Endothelial cell of umbilical vein (primary cell): ENCODE data around the gene EPN3. TPM values are rescaled to one million over a fixed set of nuclear protein-coding genes. Genes with fewer than 3 reads are reported as not detected.

Source experiments
- BruUV-seq: library from RNA; stranded (reverse); fragments of 400-500 nt; replicated peaks from 2 replicates; lab custom pipeline; 2021; lab: Mats Ljungman, UMichigan
- CTCF ChIA-PET: fragments of 300-600, 350-600 bp; sonication (Branson Sonifier 250); formaldehyde crosslinking; loops from one replicate; lab custom pipeline; 2021; ENCODE audit warnings: antibody characterized with exemption, inconsistent platforms; lab: Charles Lee
- POLR2A ChIA-PET: fragments of 300-600, 350-600 bp; sonication (Branson Sonifier 250); formaldehyde crosslinking; loops from one replicate; lab custom pipeline; 2021; ENCODE audit warnings: antibody characterized with exemption, inconsistent platforms; lab: Charles Lee
- DNase-seq: peaks from one replicate; pipeline ENCODE4 v3.0.0-alpha.2; 2011; ENCODE audit warnings: low read depth, low spot score
- FAIRE-seq: peaks from 2 replicates; lab custom pipeline; 2011; peaks lifted over from hg19 to GRCh38; lab: Jason Lieb, UNC
- H2AFZ ChIP-seq: 2 replicates; pipeline ENCODE4 v1.6.0; 2012; ENCODE audit warnings: low read depth, low read length, control low read depth, inconsistent platforms
- H3K27ac ChIP-seq: 2 replicates; pipeline ENCODE4 v1.5.1; 2011; ENCODE audit warnings: low read depth, mild to moderate bottlenecking, control low read depth, low read length, moderate library complexity; ENCODE audit not compliant: insufficient read depth
- H3K27me3 ChIP-seq, 2 experiments: 2 replicates each; pipeline versions ENCODE4 v1.6.0 to v1.6.1; 2011; ENCODE audit warnings: low read length in 2 of 2, mixed read lengths in 1 of 2; ENCODE audit not compliant: control insufficient read depth in 2 of 2, insufficient read depth in 2 of 2
- H3K36me3 ChIP-seq, 2 experiments: 2 replicates in 1 of 2; 3 replicates in 1 of 2; pipeline ENCODE4 v1.5.1; 2011; ENCODE audit warnings: low read length in 2 of 2, mild to moderate bottlenecking in 1 of 2, moderate library complexity in 1 of 2; ENCODE audit not compliant: control insufficient read depth in 2 of 2, insufficient read depth in 2 of 2; ENCODE audit errors: extremely low read depth in 1 of 2
- H3K4me1 ChIP-seq: 3 replicates; pipeline ENCODE4 v1.5.1; 2011; ENCODE audit warnings: mild to moderate bottlenecking, low read length; ENCODE audit not compliant: control insufficient read depth, insufficient read depth; ENCODE audit errors: extremely low read depth
- H3K4me2 ChIP-seq: 2 replicates; pipeline ENCODE4 v1.6.1; 2011; ENCODE audit warnings: low read length, control low read depth, mixed read lengths; ENCODE audit not compliant: insufficient read depth
- H3K4me3 ChIP-seq, 3 experiments: fragments of 200-600 bp in 1 of 3; sonication (generic), shearing (Covaris generic) in 1 of 3; replicated peaks in 1 of 3; 2 replicates each; pipeline ENCODE4 v1.5.1; 2011 to 2016; ENCODE audit warnings: control low read depth in 3 of 3, low read length in 3 of 3, mild to moderate bottlenecking in 2 of 3, inconsistent platforms in 1 of 3, low read depth in 1 of 3, moderate library complexity in 1 of 3; ENCODE audit not compliant: insufficient read depth in 1 of 3
- H3K79me2 ChIP-seq: 2 replicates; pipeline ENCODE4 v1.6.0; 2012; ENCODE audit warnings: low read length, inconsistent platforms; ENCODE audit not compliant: control insufficient read depth, insufficient read depth
- H3K9ac ChIP-seq: replicated peaks from 2 replicates; pipeline ENCODE3; 2011; ENCODE audit warnings: low read length, control low read depth; ENCODE audit not compliant: insufficient read depth; ENCODE audit errors: extremely low read depth
- H3K9me1 ChIP-seq: replicated peaks from 3 replicates; pipeline ENCODE4 v1.6.0; 2011; ENCODE audit warnings: mild to moderate bottlenecking, low read length; ENCODE audit not compliant: control insufficient read depth, insufficient read depth; ENCODE audit errors: extremely low read depth
- H3K9me3 ChIP-seq: replicated peaks from 2 replicates; pipeline ENCODE4 v1.5.1; 2012; ENCODE audit warnings: low read length, inconsistent platforms; ENCODE audit not compliant: control insufficient read depth, insufficient read depth
- H4K20me1 ChIP-seq: replicated peaks from 2 replicates; pipeline ENCODE3; 2011; ENCODE audit warnings: mild to moderate bottlenecking, low read length; ENCODE audit not compliant: control insufficient read depth, insufficient read depth; ENCODE audit errors: extremely low read depth
- EZH2 ChIP-seq: IDR thresholded peaks from 2 replicates; pipeline ENCODE4 v1.6.1; 2012; ENCODE audit warnings: borderline replicate concordance, low read depth, mild to moderate bottlenecking, moderate library complexity, low read length, inconsistent platforms; ENCODE audit not compliant: severe bottlenecking
- FOS ChIP-seq: IDR thresholded peaks from 2 replicates; pipeline ENCODE4 v1.6.1; 2011; ENCODE audit warnings: mild to moderate bottlenecking, low read length, moderate library complexity, borderline replicate concordance; ENCODE audit not compliant: insufficient read depth
- GATA2 ChIP-seq: IDR thresholded peaks from 2 replicates; pipeline ENCODE4 v1.7.0; 2011; ENCODE audit warnings: low read depth, mild to moderate bottlenecking, moderate library complexity, mixed read lengths, low read length; ENCODE audit not compliant: insufficient read length, insufficient read depth
- JUN ChIP-seq: IDR thresholded peaks from 2 replicates; pipeline ENCODE4 v1.6.1; 2011; ENCODE audit warnings: borderline replicate concordance, low read depth; ENCODE audit not compliant: insufficient read length, insufficient read depth
- MYC ChIP-seq: IDR thresholded peaks from one replicate; pipeline ENCODE4 v1.6.1; 2011; ENCODE audit warnings: mild to moderate bottlenecking, low read depth, low read length
- POLR2A ChIP-seq: IDR thresholded peaks from 2 replicates; pipeline ENCODE4 v1.6.1; 2012; ENCODE audit warnings: low read depth, mild to moderate bottlenecking, control low read depth, low read length
- POLR2AphosphoS5 ChIP-seq: IDR thresholded peaks from 2 replicates; pipeline ENCODE4 v1.6.1; 2012; ENCODE audit warnings: low read depth, mild to moderate bottlenecking, control low read depth, low read length, moderate library complexity; ENCODE audit not compliant: insufficient read depth
- dilution Hi-C: fragments of 300-500 bp; cut with MboI; formaldehyde crosslinking; loops from one replicate; pipeline ENCODE4 v1.15.0; 2019; ENCODE audit warnings: low sequenced_read_pairs; ENCODE audit not compliant: extremely low pct_ligation_motif_present
- intact Hi-C: fragments of 100-400 bp; cut with micrococcal nuclease; formaldehyde crosslinking; loops from one replicate; pipeline ENCODE4 v1.10.0; 2022
- polyA plus RNA-seq, 4 experiments: library from polyadenylated mRNA; depleted of rRNA in 3 of 4; stranded (reverse) in 3 of 4; unstranded in 1 of 4; fragments of >200 nt; gene quantifications; 2 replicates each; pipeline versions ENCODE4 v1.2.1 to v1.2.3, GENCODE V29; 2011 to 2012; ENCODE audit warnings: missing spikeins in 1 of 4
- total RNA-seq: library from RNA; stranded (reverse); gene quantifications from 2 replicates; pipeline ENCODE4 v1.2.3, GENCODE V29; 2021
- TF ChIP-seq, protein P1 (sequence below): IDR thresholded peaks from 2 replicates; pipeline ENCODE4 v1.6.1; 2011; ENCODE audit not compliant: insufficient read depth, insufficient read length
- TF ChIP-seq, protein P2 (sequence below), 2 donors: IDR thresholded peaks; 1 replicate in 1 of 2; 2 replicates in 1 of 2; pipeline ENCODE4 v1.5.1; 2011; ENCODE audit warnings: low read length in 2 of 2, mild to moderate bottlenecking in 2 of 2, moderate library complexity in 2 of 2, control low read depth in 1 of 2, inconsistent platforms in 1 of 2, low read depth in 1 of 2; ENCODE audit not compliant: insufficient read depth in 1 of 2; ENCODE audit errors: extremely low read depth in 1 of 2

The EPN3 gene
- total and polyA plus RNA-seq, 2 donors (not counting 3 experiments of a cell fraction or from before 2014, with no cell fraction given) = not detected

DNA sequence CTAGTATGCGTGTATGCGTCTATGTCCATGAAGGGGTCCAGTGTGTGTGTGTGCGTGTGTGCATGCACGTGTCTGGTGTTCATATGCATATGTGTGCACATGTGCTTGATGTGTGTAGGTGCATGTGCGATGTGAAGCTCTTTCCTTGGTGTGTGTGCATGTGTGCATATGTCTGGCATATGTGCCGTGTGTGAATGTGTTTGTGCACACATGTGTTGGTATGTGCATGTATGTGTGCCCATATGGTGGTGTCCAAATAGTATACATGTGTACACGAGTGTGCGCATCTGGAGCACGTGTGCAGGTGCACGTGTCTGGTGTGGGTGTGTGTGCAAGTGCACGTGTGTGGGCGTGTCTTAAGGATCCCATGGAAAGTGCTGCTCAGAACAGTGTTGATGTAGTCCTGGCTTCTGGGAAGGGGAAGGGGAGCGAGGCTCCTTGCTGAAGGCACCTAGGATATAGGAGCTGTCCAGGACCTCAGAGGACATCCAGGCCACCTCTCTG, 45.0 kb downstream of the EPN3 start:
- intact Hi-C loops (no loop called here), dilution Hi-C loops (no loop called here)
- H3K27ac ChIP-seq = no peak overlapping the region
- FAIRE-seq (no peak), DNase-seq (no peak)
- H3K4me3 ChIP-seq = no peak overlapping the region
- TF ChIP-seq, protein P1, sequence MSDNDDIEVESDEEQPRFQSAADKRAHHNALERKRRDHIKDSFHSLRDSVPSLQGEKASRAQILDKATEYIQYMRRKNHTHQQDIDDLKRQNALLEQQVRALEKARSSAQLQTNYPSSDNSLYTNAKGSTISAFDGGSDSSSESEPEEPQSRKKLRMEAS = no peak
- TF ChIP-seq POLR2A = no peak
- TF ChIP-seq GATA2 = no peak
- TF ChIP-seq EZH2 = no peak
- TF ChIP-seq, protein P2, sequence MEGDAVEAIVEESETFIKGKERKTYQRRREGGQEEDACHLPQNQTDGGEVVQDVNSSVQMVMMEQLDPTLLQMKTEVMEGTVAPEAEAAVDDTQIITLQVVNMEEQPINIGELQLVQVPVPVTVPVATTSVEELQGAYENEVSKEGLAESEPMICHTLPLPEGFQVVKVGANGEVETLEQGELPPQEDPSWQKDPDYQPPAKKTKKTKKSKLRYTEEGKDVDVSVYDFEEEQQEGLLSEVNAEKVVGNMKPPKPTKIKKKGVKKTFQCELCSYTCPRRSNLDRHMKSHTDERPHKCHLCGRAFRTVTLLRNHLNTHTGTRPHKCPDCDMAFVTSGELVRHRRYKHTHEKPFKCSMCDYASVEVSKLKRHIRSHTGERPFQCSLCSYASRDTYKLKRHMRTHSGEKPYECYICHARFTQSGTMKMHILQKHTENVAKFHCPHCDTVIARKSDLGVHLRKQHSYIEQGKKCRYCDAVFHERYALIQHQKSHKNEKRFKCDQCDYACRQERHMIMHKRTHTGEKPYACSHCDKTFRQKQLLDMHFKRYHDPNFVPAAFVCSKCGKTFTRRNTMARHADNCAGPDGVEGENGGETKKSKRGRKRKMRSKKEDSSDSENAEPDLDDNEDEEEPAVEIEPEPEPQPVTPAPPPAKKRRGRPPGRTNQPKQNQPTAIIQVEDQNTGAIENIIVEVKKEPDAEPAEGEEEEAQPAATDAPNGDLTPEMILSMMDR (IDR thresholded peaks at IDR 0.05; ENCODE audit: extremely low read depth in 1 of 2, insufficient read depth in 1 of 2, low read depth in 1 of 2, low read length in 2 of 2) = no peak
- TF ChIP-seq JUN = no peak
- TF ChIP-seq POLR2AphosphoS5 = no peak
- TF ChIP-seq MYC = no peak
- no peak for TF ChIP-seq FOS
- H3K4me1 ChIP-seq = no peaks in the 10 kb centered on the region
- ChIA-PET CTCF (no interaction called here), POLR2A (no interaction called here)
- peaks cover 0 to 3% of the 10 kb centered on the region in 2 experiments for H3K27me3 ChIP-seq
- H4K20me1 ChIP-seq = no peaks in the 10 kb centered on the region
- H2AFZ ChIP-seq = no peak overlapping the region
- H3K9me3 ChIP-seq = no peaks in the 10 kb centered on the region
- H3K9me1 ChIP-seq = no peaks in the 10 kb centered on the region
- BruUV-seq = no TSS peak
- H3K4me2 ChIP-seq = no peak overlapping the region
- H3K36me3 ChIP-seq = no peaks in the 10 kb centered on the region
- H3K9ac ChIP-seq = no peak overlapping the region
- H3K79me2 ChIP-seq = no peaks in the 10 kb centered on the region
